H7 (cell line): ENCODE measurements around the gene OGDHL. TPM values are rescaled to one million over a fixed set of nuclear protein-coding genes. Genes with fewer than 3 reads are reported as not detected.
"Not testable (repeated sequence)": the region's sequence is repeated elsewhere in the genome, so short reads cannot be mapped to it uniquely, and the experiment has no call there.

Experiments
- DNase-seq: peaks from one replicate; pipeline ENCODE4 v3.0.0; 2012
- H3K27me3 ChIP-seq: 2 replicates; pipeline ENCODE4 v1.6.0; 2011; ENCODE audit warnings: mild to moderate bottlenecking, low read length; ENCODE audit not compliant: control insufficient read depth, insufficient read depth
- H3K36me3 ChIP-seq: replicated peaks from 2 replicates; pipeline ENCODE4 v1.5.1; 2011; ENCODE audit warnings: low read length; ENCODE audit not compliant: control insufficient read depth, insufficient read depth
- H3K4me3 ChIP-seq: 2 replicates; pipeline ENCODE4 v1.5.1; 2011; ENCODE audit warnings: low read depth, mild to moderate bottlenecking, control low read depth, low read length, moderate library complexity; ENCODE audit not compliant: insufficient read depth
- total RNA-seq: library from RNA; depleted of rRNA; stranded (reverse); fragments of >200 nt; shearing (Covaris generic); gene quantifications from 2 replicates; pipeline ENCODE4 v1.2.3, GENCODE V29; 2014; rRNA removed

Gene OGDHL
- total RNA-seq = 26.3 and 31.9 TPM in 2 replicates

GRCh38 chr10:49761789-49762565 is at the start of gene OGDHL:
Gene OGDHL, minus strand, starts transcription at chr10:49762323. Its CDS starts 3,731 bp downstream, at chr10:49758592.
- Histone ChIP-seq H3K36me3 (no peaks in the 10 kb centered on the region; the same call in 1 of the 2 replicates), H3K27me3 (peaks cover 8% of the 10 kb centered on the region), H3K4me3 (peak within 1 kb of the TSS; percentile 82)
- peak; percentile 96 for DNase-seq

- Histone ChIP-seq H3K27me3 (no peaks in the 10 kb centered on the region), H3K36me3 (no peaks in the 10 kb centered on the region), H3K4me3 (no peak overlapping the region)
- DNase-seq = no peak
These were observed 41.9 kb upstream of the OGDHL start for GRCh38 chr10:49803988-49804387.

DNA sequence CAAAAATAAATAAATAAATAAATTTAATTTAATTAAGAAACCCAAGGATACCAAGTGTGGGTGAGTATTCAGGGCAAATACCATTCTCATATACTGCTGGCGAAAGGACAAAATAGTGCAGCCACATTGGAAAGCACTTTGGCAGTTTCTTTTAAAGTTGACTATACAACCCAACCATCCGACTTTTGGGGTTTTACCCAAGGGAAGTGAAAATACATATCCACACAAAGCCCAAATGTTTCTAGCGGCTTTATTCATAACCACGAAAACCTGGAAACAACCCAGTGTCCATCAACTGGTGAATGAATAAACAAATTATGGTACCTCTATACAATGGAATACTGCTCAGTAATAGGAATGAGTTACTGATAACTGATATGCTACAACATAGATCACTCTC is 36.2 kb upstream of the OGDHL start:
- Histone ChIP-seq H3K4me3 (no peak overlapping the region), H3K36me3 (no peaks in the 10 kb centered on the region), H3K27me3 (no peaks in the 10 kb centered on the region)
- DNase-seq = no peak

- Histone ChIP-seq H3K4me3 (no peak overlapping the region), H3K27me3 (no peaks in the 10 kb centered on the region), H3K36me3 (no peaks in the 10 kb centered on the region)
- no peak for DNase-seq
These were observed 29.0 kb upstream of the OGDHL start for GRCh38 chr10:49791100-49791499.

DNA sequence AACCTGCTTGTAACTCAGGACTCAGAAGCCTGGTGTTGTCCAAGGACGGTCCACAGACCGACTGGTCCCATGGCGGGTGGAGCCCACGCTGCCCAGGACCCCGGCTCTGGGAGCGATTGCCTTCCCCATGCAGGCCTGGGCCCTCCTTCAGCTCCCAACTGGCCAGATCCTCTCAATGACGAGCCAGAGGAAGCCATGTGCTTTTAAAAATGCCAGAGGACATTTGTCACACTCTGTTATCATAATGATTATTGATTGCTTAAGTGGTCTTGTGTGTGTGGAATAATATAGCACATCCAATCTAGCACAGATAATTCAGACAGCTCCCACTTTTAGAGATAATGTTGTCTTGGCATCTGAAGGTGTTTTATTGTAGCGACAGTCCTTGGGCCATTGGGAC is 22.6 kb upstream of the OGDHL start:
- DNase-seq = no peak
- Histone ChIP-seq H3K4me3 (no peak overlapping the region), H3K36me3 (no peaks in the 10 kb centered on the region), H3K27me3 (no peaks in the 10 kb centered on the region; the same call in 1 of the 2 replicates)

- DNase-seq = peak; percentile 24
- Histone ChIP-seq H3K4me3 (no peak overlapping the region), H3K27me3 (no peaks in the 10 kb centered on the region; the same call in 1 of the 2 replicates), H3K36me3 (no peaks in the 10 kb centered on the region)
These were observed 21.5 kb upstream of the OGDHL start for GRCh38 chr10:49783645-49784044.

DNA sequence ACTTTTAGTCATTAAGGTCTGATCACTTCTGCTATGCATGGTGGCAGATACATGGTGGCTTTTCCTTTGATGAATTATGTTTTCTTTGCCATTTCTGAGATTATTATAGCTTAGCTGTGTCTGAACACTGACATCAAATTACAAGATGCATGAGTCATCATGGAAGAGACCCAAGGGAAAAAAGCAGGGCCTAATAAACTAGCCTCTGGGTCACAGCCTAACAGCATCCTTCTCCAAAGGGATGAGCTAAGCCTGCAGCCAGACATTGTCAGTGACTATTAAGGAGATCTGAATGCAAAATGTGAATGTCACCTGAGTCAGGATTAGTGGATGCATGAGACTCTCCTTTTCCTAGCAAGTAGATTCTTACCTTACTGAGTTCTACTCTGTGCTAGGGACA is 19.1 kb upstream of the OGDHL start:
- no peak for DNase-seq
- no peaks in the 10 kb centered on the region for H3K36me3 ChIP-seq

GRCh38 chr10:49778197-49778596 is 16.1 kb upstream of the OGDHL start:
- H3K36me3 ChIP-seq = no peaks in the 10 kb centered on the region
- H3K4me3 ChIP-seq = no peak overlapping the region
- H3K27me3 ChIP-seq = no peaks in the 10 kb centered on the region; the same call in 1 of the 2 replicates
- DNase-seq = no peak

More for the DNA sequence above, 19.1 kb upstream of the OGDHL start:
- Histone ChIP-seq H3K27me3 (no peaks in the 10 kb centered on the region; the same call in 1 of the 2 replicates), H3K4me3 (no peak overlapping the region)

- Histone ChIP-seq H3K36me3 (no peaks in the 10 kb centered on the region), H3K27me3 (no peaks in the 10 kb centered on the region; the same call in 1 of the 2 replicates), H3K4me3 (no peak overlapping the region)
- DNase-seq = no peak
These were observed 14.7 kb upstream of the OGDHL start for GRCh38 chr10:49776851-49777250.

DNA sequence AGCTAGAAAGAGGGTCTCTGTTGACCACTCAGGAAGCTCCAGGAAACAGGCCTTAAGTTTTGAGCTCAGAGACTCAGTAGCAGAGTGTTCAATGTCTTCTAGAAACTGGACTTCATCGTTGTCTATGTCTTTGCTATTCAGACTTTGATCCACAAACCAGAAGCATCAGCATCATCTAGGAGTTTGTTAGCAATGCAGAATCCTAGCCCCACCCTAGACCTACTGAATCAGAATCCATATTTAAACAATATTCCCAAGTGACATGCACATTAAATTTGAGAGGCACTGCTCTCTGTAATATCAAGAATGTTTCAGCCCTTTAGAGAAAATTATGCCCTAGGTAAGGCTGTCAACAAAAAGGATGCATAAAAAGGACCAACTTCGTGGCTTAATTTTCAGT is 12.9 kb upstream of the OGDHL start:
- Histone ChIP-seq H3K27me3 (no peaks in the 10 kb centered on the region; the same call in 1 of the 2 replicates), H3K36me3 (no peaks in the 10 kb centered on the region), H3K4me3 (no peak overlapping the region)
- no peak for DNase-seq

- not testable (repeated sequence) for H3K36me3 ChIP-seq, H3K4me3 ChIP-seq, DNase-seq
- peaks cover 15% of the 10 kb centered on the region for H3K27me3 ChIP-seq
These were observed 10.8 kb upstream of the OGDHL start for GRCh38 chr10:49772944-49773343.

DNA sequence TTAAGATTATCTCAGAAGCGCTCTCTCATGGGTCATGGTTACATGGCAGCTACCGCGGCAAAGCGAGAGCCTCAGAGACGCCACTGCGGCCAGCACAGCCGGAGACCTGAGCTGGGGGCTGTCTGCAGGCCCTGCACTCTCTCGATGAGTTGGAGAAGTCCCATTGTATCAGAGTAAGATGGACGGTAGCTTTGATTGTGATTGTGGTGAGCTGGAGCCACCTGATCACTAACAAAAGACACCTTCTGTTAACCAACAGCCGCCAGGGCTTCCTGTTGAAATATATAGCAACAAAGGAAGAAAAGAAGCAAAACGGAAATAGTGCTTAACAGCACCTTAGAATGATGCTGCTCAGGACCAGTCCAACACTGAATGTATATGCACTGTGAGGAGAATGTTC is 8.9 kb upstream of the OGDHL start:
- not testable (repeated sequence) for H3K4me3 ChIP-seq, H3K36me3 ChIP-seq
- peak; percentile 45 for DNase-seq
- peaks cover 17% of the 10 kb centered on the region for H3K27me3 ChIP-seq

DNA sequence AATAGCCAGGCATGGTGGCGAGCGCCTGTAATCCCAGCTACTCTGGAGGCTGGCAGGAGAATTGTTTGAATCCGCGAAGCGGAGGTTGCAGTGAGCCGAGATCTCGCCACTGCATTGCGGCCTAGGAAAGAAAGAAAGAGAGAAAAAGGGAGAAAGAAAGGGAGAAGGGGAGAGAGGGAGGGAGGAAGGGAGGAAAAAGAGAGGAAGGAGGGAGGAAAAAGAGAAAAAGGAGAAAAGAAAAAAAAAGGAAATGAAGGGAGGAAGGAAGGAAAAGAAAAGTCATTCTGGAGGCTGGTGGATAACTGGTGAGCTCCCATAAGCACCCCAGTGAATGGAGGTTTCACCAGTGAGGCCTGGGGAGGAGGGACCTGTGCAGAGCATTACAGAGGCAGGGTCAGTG is 7.6 kb upstream of the OGDHL start:
- no peak overlapping the region for H3K4me3 ChIP-seq
- no peak for DNase-seq
- H3K27me3 ChIP-seq = peaks cover 17% of the 10 kb centered on the region
- H3K36me3 ChIP-seq = no peaks in the 10 kb centered on the region

GRCh38 chr10:49768731-49769130 is 6.6 kb upstream of the OGDHL start:
- peaks cover 19% of the 10 kb centered on the region for H3K27me3 ChIP-seq
- no peaks in the 10 kb centered on the region for H3K36me3 ChIP-seq
- DNase-seq = peak; percentile 43
- H3K4me3 ChIP-seq = no peak overlapping the region

- no peaks in the 10 kb centered on the region for H3K36me3 ChIP-seq
- peak; percentile 53 for DNase-seq
- H3K27me3 ChIP-seq = peaks cover 21% of the 10 kb centered on the region
- H3K4me3 ChIP-seq = no peak overlapping the region
These were observed 6.2 kb upstream of the OGDHL start for GRCh38 chr10:49768329-49768728.
